PFSK-1 (cell line): Measurements from ENCODE around the gene CACNA1D.

Experiments used
- POLR2AphosphoS5 ChIP-seq: IDR thresholded peaks from 2 replicates; pipeline ENCODE4 v1.6.1; 2012; ENCODE audit warnings: low read depth, mild to moderate bottlenecking, control low read depth, low read length, moderate library complexity
- SIN3A ChIP-seq: IDR thresholded peaks from 2 replicates; pipeline ENCODE4 v1.6.1; 2012; ENCODE audit warnings: mild to moderate bottlenecking, low read length, moderate library complexity, borderline replicate concordance; ENCODE audit not compliant: insufficient read depth

DNA sequence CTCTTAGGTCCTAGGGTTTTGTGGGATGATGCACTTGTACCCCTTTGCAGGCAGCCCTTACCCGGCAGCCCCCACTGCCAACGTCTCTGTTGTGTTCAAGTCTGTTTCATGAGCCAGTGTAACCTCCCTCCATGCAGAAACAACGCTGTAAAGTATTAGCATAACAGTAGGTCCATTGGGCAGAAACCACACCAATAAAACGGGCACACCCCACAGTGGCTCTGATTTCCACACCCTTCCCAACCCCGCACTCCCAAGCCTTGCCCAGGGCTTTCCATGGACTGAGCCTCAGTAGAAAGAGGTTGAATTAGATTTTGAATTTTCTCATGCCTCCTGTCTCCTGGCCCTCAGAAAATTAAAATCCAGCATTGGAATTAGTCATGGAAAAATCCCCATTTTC is 124.5 kb downstream of the CACNA1D start:
- TF ChIP-seq SIN3A (no peak), POLR2AphosphoS5 (no peak)
